Breast epithelium (tissue), 3 donors: Measurements from ENCODE around the gene PCNA.

Experiments used
- POLR2A ChIP-seq: fragments of 450-650 bp; IDR thresholded peaks from one replicate; pipeline ENCODE4 v1.6.1; 2016; ENCODE audit warnings: antibody characterized with exemption, mild to moderate bottlenecking, moderate library complexity
- POLR2AphosphoS5 ChIP-seq, 3 donors: sonication (generic); formaldehyde crosslinking; IDR thresholded peaks; one replicate each; pipeline ENCODE4 v1.6.1; 2017; ENCODE audit warnings: antibody characterized with exemption in 3 of 3
- TF ChIP-seq, protein P1 (sequence below), 3 donors: fragments of 450-650 bp; IDR thresholded peaks; one replicate each; pipeline ENCODE4 v1.5.1; 2016 to 2017; ENCODE audit warnings: antibody characterized with exemption in 3 of 3, mild to moderate bottlenecking in 3 of 3, moderate library complexity in 3 of 3

DNA sequence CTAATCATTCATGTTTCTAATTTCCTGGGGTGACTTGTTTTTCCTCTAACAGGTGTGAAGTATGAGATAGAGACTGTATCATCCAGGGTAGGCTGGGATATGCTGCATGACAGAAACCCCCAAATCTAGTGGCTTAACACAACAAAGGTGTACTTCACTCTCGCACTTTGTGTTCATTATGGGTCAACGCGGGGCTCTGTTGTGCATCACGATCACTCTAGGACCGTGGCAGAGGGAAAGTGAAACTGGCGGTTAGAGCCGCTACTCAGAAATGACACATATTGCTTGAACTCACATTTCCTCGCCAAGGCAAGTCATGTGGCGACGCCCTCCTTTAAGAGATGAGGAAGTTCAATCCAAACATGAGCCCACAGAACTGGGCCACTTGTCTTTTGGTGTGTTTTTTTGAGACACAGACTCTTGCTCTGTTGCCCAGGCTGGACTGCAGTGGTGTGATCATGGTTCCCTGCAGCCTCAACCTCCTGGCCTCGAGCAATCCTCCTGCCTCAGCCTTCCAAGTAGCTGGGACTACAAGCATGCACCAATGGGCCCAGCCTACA, 41.3 kb downstream of the PCNA start:
- TF ChIP-seq, protein P1, sequence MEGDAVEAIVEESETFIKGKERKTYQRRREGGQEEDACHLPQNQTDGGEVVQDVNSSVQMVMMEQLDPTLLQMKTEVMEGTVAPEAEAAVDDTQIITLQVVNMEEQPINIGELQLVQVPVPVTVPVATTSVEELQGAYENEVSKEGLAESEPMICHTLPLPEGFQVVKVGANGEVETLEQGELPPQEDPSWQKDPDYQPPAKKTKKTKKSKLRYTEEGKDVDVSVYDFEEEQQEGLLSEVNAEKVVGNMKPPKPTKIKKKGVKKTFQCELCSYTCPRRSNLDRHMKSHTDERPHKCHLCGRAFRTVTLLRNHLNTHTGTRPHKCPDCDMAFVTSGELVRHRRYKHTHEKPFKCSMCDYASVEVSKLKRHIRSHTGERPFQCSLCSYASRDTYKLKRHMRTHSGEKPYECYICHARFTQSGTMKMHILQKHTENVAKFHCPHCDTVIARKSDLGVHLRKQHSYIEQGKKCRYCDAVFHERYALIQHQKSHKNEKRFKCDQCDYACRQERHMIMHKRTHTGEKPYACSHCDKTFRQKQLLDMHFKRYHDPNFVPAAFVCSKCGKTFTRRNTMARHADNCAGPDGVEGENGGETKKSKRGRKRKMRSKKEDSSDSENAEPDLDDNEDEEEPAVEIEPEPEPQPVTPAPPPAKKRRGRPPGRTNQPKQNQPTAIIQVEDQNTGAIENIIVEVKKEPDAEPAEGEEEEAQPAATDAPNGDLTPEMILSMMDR (IDR thresholded peaks at IDR 0.05), result no peak
- TF ChIP-seq POLR2A (no peak), POLR2AphosphoS5 (IDR thresholded peaks at IDR 0.05) (no peak)
